Muscle layer of duodenum (tissue), 2 donors: ENCODE results near the gene DNAH3.

Source experiments
- H3K27ac ChIP-seq: one replicate; pipeline ENCODE4 v1.7.0; 2013; ENCODE audit warnings: mild to moderate bottlenecking, low read length
- H3K27me3 ChIP-seq: one replicate; pipeline ENCODE4 v1.7.0; 2013; ENCODE audit warnings: low read depth, mild to moderate bottlenecking, control low read depth, low read length
- H3K36me3 ChIP-seq, 2 donors: one replicate each; pipeline ENCODE4 v1.7.0; 2013; ENCODE audit warnings: low read length in 2 of 2, control low read depth in 1 of 2, mild to moderate bottlenecking in 1 of 2; ENCODE audit not compliant: insufficient read depth in 2 of 2, control insufficient read depth in 1 of 2
- H3K4me1 ChIP-seq, 2 donors: one replicate each; pipeline ENCODE4 v1.7.0; 2013; ENCODE audit warnings: low read length in 2 of 2, mild to moderate bottlenecking in 2 of 2, control low read depth in 1 of 2, moderate library complexity in 1 of 2; ENCODE audit not compliant: insufficient read depth in 2 of 2, control insufficient read depth in 1 of 2
- H3K4me3 ChIP-seq, 2 donors: one replicate each; pipeline ENCODE4 v1.7.0; 2013; ENCODE audit warnings: low read length in 2 of 2, low read depth in 1 of 2, mild to moderate bottlenecking in 1 of 2
- H3K9me3 ChIP-seq, 2 donors: one replicate each; pipeline ENCODE4 v1.7.0; 2013; ENCODE audit warnings: low read length in 2 of 2, control low read depth in 1 of 2, mild to moderate bottlenecking in 1 of 2; ENCODE audit not compliant: control insufficient read depth in 1 of 2
- donor health status: healthy.

DNAH3 gene

GRCh38 chr16:21167360-21167759 is 16.7 kb upstream of the DNAH3 start:
- peaks cover 31 to 36% of the 10 kb centered on the region in 2 donors for H3K36me3 ChIP-seq
- H3K27ac ChIP-seq: no peak overlapping the region
- no peaks in the 10 kb centered on the region for H3K27me3 ChIP-seq
- no peaks in the 10 kb centered on the region for H3K9me3 ChIP-seq
- H3K4me3 ChIP-seq: no peak overlapping the region
- peaks cover 0 to 11% of the 10 kb centered on the region in 2 donors for H3K4me1 ChIP-seq

DNA sequence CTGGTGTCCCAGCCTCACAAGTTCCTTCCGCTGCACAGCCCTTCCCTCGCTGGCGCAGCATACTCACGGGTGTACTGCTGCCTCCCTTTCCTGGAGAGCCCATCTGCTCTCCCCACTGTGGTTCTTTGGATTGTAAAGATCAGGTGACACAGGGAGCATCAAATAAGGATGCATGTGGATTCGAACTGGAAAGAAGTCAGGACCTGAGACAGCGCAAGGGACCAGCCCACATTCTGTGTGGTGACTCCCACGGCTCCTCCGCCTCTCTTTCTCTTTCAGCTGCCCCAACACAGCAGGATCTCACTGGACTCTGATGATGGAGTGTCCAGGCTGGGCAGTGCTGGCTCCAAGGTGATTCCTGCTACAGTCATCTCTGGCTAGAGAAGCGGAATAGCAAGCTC is 15.9 kb upstream of the DNAH3 start:
- no peaks in the 10 kb centered on the region for H3K27me3 ChIP-seq
- peaks cover 24 to 34% of the 10 kb centered on the region in 2 donors for H3K36me3 ChIP-seq
- no peak overlapping the region for H3K4me3 ChIP-seq
- peaks cover 0 to 19% of the 10 kb centered on the region in 2 donors for H3K4me1 ChIP-seq
- H3K9me3 ChIP-seq: no peaks in the 10 kb centered on the region
- H3K27ac ChIP-seq: no peak overlapping the region

- Histone ChIP-seq H3K27ac (no peak overlapping the region), H3K9me3 (no peaks in the 10 kb centered on the region), H3K4me3 (no peak overlapping the region), H3K27me3 (no peaks in the 10 kb centered on the region), H3K4me1 (peaks cover 6 to 38% of the 10 kb centered on the region in 2 donors), H3K36me3 (peaks cover 10 to 20% of the 10 kb centered on the region in 2 donors)
These were observed 14.0 kb upstream of the DNAH3 start for GRCh38 chr16:21164521-21165168.

DNA sequence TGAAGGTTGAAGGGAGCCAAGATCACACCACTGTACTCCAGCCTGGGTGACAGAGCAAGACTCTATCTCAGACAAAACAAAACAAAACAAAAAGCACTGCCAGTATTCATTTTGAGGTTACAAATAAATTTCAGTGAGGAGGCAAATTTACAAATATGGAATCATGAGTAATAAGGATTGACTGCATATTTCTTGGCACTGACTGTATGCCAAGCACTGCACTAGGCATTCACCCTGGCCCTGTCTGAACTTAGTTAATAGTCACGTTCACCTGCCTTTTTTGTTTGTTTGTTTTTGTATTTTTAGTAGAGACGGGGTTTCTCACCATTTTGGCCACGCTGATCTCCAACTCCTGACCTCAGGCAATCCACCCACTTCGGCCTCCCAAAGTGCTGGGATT is 12.9 kb upstream of the DNAH3 start:
- H3K36me3 ChIP-seq: peaks cover 10 to 17% of the 10 kb centered on the region in 2 donors
- H3K27ac ChIP-seq: no peak overlapping the region
- no peaks in the 10 kb centered on the region for H3K9me3 ChIP-seq
- H3K4me1 ChIP-seq: peaks cover 6 to 39% of the 10 kb centered on the region in 2 donors
- H3K27me3 ChIP-seq: no peaks in the 10 kb centered on the region
- no peak overlapping the region for H3K4me3 ChIP-seq

DNA sequence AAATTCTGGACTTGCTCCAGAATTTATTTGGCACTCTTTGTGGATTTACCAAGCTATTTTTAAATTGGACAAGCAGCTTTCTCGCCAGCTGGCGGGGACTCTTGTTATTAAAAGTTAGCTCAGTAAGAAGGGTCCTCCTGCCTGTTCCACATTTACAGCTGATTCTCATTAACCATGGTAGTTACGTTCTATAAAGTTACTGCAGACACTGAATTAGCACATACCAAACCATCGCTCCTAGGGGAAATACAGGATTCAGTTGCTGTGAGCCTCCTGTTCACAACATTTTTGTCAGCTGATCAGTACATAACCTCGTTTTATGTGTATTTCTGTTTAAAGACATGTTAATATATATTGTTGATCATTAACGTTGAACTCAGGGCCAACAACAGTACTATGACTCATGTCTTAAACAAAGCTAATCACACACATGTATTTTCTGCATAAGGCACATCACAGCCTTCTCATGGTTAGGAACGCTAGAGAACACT is 12.1 kb upstream of the DNAH3 start:
- Histone ChIP-seq H3K4me3 (no peak overlapping the region), H3K27ac (peak overlapping the region; percentile 40), H3K4me1 (peaks cover 11 to 43% of the 10 kb centered on the region in 2 donors), H3K9me3 (no peaks in the 10 kb centered on the region), H3K36me3 (peaks cover 10 to 17% of the 10 kb centered on the region in 2 donors), H3K27me3 (no peaks in the 10 kb centered on the region)

- no peaks in the 10 kb centered on the region for H3K27me3 ChIP-seq
- H3K9me3 ChIP-seq: no peaks in the 10 kb centered on the region
- peaks cover 0 to 10% of the 10 kb centered on the region in 2 donors for H3K36me3 ChIP-seq
- peaks cover 11 to 50% of the 10 kb centered on the region in 2 donors for H3K4me1 ChIP-seq
- H3K4me3 ChIP-seq: peak overlapping the region in 1 of 2 donors; percentile 23
- no peak overlapping the region for H3K27ac ChIP-seq
These were observed 10.6 kb upstream of the DNAH3 start for GRCh38 chr16:21161211-21161610.

- no peaks in the 10 kb centered on the region for H3K27me3 ChIP-seq
- peaks cover 11 to 50% of the 10 kb centered on the region in 2 donors for H3K4me1 ChIP-seq
- peaks cover 0 to 8% of the 10 kb centered on the region in 2 donors for H3K36me3 ChIP-seq
- no peaks in the 10 kb centered on the region for H3K9me3 ChIP-seq
- H3K27ac ChIP-seq: no peak overlapping the region
- H3K4me3 ChIP-seq: no peak overlapping the region
These were observed 9.6 kb upstream of the DNAH3 start for GRCh38 chr16:21160276-21160675.

GRCh38 chr16:21159281-21159951 is 8.8 kb upstream of the DNAH3 start:
- no peaks in the 10 kb centered on the region for H3K9me3 ChIP-seq
- H3K36me3 ChIP-seq: peaks cover 0 to 4% of the 10 kb centered on the region in 2 donors
- H3K4me1 ChIP-seq: peaks cover 11 to 50% of the 10 kb centered on the region in 2 donors
- no peaks in the 10 kb centered on the region for H3K27me3 ChIP-seq
- H3K4me3 ChIP-seq: peak overlapping the region; percentile 72 to 81
- peak overlapping the region; percentile 76 for H3K27ac ChIP-seq

- H3K27me3 ChIP-seq: no peaks in the 10 kb centered on the region
- peak within 1 kb of the TSS; percentile 72 to 81 for H3K4me3 ChIP-seq
- peaks cover 0 to 3% of the 10 kb centered on the region in 2 donors for H3K36me3 ChIP-seq
- no peaks in the 10 kb centered on the region for H3K9me3 ChIP-seq
- H3K27ac ChIP-seq: peak within 1 kb of the TSS; percentile 76
- H3K4me1 ChIP-seq: peaks cover 11 to 50% of the 10 kb centered on the region in 2 donors
These were observed 7.8 kb upstream of the DNAH3 start, which contains the start of gene LDAF1 for GRCh38 chr16:21158208-21159110. Gene LDAF1 (plus strand): TSS chr16:21158674. CDS start chr16:21161183, 2,509 bp downstream.

DNA sequence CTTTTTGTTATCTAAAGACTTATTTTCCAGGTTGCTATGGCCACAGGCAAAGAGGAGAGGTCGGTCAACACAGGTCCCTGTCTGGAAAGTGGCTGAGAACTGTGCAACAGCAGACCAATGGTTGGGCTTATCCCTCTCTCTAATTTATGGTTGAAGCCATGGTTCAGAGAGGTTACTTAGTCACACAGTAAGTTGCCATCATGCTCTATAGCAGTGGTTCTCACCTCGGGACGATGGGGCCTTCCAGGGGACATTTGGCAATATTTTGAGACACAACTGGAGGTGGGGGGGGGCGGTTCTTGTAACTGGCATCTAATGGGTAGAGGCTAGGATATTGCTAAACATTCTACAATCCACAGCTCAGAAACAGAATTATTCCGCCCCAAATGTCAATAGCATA is 7.0 kb upstream of the DNAH3 start:
- H3K27ac ChIP-seq: peak overlapping the region; percentile 76
- H3K4me3 ChIP-seq: peak overlapping the region in 1 of 2 donors; percentile 81
- no peaks in the 10 kb centered on the region for H3K9me3 ChIP-seq
- H3K36me3 ChIP-seq: no peaks in the 10 kb centered on the region
- H3K4me1 ChIP-seq: peaks cover 11 to 42% of the 10 kb centered on the region in 2 donors
- H3K27me3 ChIP-seq: no peaks in the 10 kb centered on the region
